Ectodermal cell (in vitro differentiated cells): ENCODE results near the gene TOP3B.

Source experiments
- H3K27ac ChIP-seq: 2 replicates; pipeline ENCODE4 v1.7.0; 2013; ENCODE audit warnings: mild to moderate bottlenecking, low read depth, low read length; ENCODE audit not compliant: insufficient read depth, poor library complexity, severe bottlenecking
- H3K27me3 ChIP-seq: 2 replicates; pipeline ENCODE4 v1.7.0; 2013; ENCODE audit warnings: mild to moderate bottlenecking, low read length; ENCODE audit not compliant: insufficient read depth, control insufficient read depth, poor library complexity, severe bottlenecking
- H3K36me3 ChIP-seq: one replicate; pipeline ENCODE4 v1.7.0; 2013; ENCODE audit warnings: low read length; ENCODE audit not compliant: control insufficient read depth, insufficient read depth
- H3K4me1 ChIP-seq: one replicate; pipeline ENCODE4 v1.7.0; 2013; ENCODE audit warnings: low read length; ENCODE audit not compliant: control insufficient read depth, insufficient read depth
- H3K4me3 ChIP-seq: 2 replicates; pipeline ENCODE4 v1.7.0; 2013; ENCODE audit warnings: low read depth, low read length, control low read depth; ENCODE audit not compliant: insufficient read depth
- H3K9me3 ChIP-seq: 2 replicates; pipeline ENCODE4 v1.7.0; 2013; ENCODE audit warnings: mild to moderate bottlenecking, low read length, moderate library complexity; ENCODE audit not compliant: control insufficient read depth
- WGBS, 2 experiments: methylation state at CpG; one replicate each; pipeline ENCODE4 v1.1.7; 2013; ENCODE audit warnings: missing lambda C conversion rate in 2 of 2; 5-methylcytosine and 5-hydroxymethylcytosine counted together

TOP3B gene

GRCh38 chr22:21923163-21923561 lies 59.4 kb downstream of the TOP3B start:
- Histone ChIP-seq H3K9me3 (no peaks in the 10 kb centered on the region), H3K27ac (no peak overlapping the region), H3K36me3 (no peaks in the 10 kb centered on the region), H3K4me1 (peaks cover 45% of the 10 kb centered on the region), H3K27me3 (no peaks in the 10 kb centered on the region), H3K4me3 (no peak overlapping the region)
- WGBS, 2 experiments: 94 to 95% methylated on average over 21 of the region's 21 CpGs

GRCh38 chr22:21922370-21923162 lies 60.0 kb downstream of the TOP3B start:
- H3K4me3 ChIP-seq: no peak overlapping the region
- WGBS, 2 experiments: 87 to 88% methylated on average over 20 of the region's 20 CpGs
- H3K4me1 ChIP-seq: peaks cover 42% of the 10 kb centered on the region
- H3K9me3 ChIP-seq: no peaks in the 10 kb centered on the region
- no peak overlapping the region for H3K27ac ChIP-seq
- H3K36me3 ChIP-seq: no peaks in the 10 kb centered on the region
- H3K27me3 ChIP-seq: no peaks in the 10 kb centered on the region

- no peaks in the 10 kb centered on the region for H3K9me3 ChIP-seq
- no peak overlapping the region for H3K27ac ChIP-seq
- 51 to 57% methylated on average over 8 of the region's 8 CpGs for WGBS, 2 experiments
- H3K4me3 ChIP-seq: no peak overlapping the region
- no peaks in the 10 kb centered on the region for H3K27me3 ChIP-seq
- no peaks in the 10 kb centered on the region for H3K36me3 ChIP-seq
- H3K4me1 ChIP-seq: peaks cover 44% of the 10 kb centered on the region
Measured at GRCh38 chr22:21921729-21922128, 60.9 kb downstream of the TOP3B start.

GRCh38 chr22:21921184-21921721 lies 61.3 kb downstream of the TOP3B start:
- Histone ChIP-seq H3K27ac (no peak overlapping the region), H3K36me3 (no peaks in the 10 kb centered on the region)
- WGBS, 2 experiments: 59 to 60% methylated on average over 13 of the region's 13 CpGs

GRCh38 chr22:21920341-21921183 lies 62.0 kb downstream of the TOP3B start:
- H3K4me3 ChIP-seq: no peak overlapping the region
- WGBS, 2 experiments: 87% methylated on average over 16 of the region's 16 CpGs
- no peaks in the 10 kb centered on the region for H3K36me3 ChIP-seq
- no peaks in the 10 kb centered on the region for H3K27me3 ChIP-seq
- H3K4me1 ChIP-seq: peaks cover 38% of the 10 kb centered on the region
- no peaks in the 10 kb centered on the region for H3K9me3 ChIP-seq
- H3K27ac ChIP-seq: no peak overlapping the region

More at GRCh38 chr22:21921184-21921721, 61.3 kb downstream of the TOP3B start:
- Histone ChIP-seq H3K4me1 (peaks cover 40% of the 10 kb centered on the region), H3K27me3 (no peaks in the 10 kb centered on the region), H3K9me3 (no peaks in the 10 kb centered on the region), H3K4me3 (no peak overlapping the region)

GRCh38 chr22:21919526-21920307 lies 62.9 kb downstream of the TOP3B start:
- no peak overlapping the region for H3K27ac ChIP-seq
- WGBS, 2 experiments: 75 to 79% methylated on average over 20 of the region's 20 CpGs

GRCh38 chr22:21918466-21919185 lies 64.0 kb downstream of the TOP3B start:
- WGBS, 2 experiments: 93 to 97% methylated on average over 12 of the region's 12 CpGs
- no peaks in the 10 kb centered on the region for H3K36me3 ChIP-seq
- H3K27ac ChIP-seq: no peak overlapping the region

More at GRCh38 chr22:21919526-21920307, 62.9 kb downstream of the TOP3B start:
- Histone ChIP-seq H3K27me3 (no peaks in the 10 kb centered on the region), H3K4me1 (peaks cover 35% of the 10 kb centered on the region), H3K9me3 (no peaks in the 10 kb centered on the region), H3K4me3 (no peak overlapping the region), H3K36me3 (no peaks in the 10 kb centered on the region)

GRCh38 chr22:21917959-21918261 lies 64.7 kb downstream of the TOP3B start:
- 80 to 85% methylated on average over 6 of the region's 6 CpGs for WGBS, 2 experiments
- no peak overlapping the region for H3K4me3 ChIP-seq
- H3K4me1 ChIP-seq: peaks cover 35% of the 10 kb centered on the region
- no peak overlapping the region for H3K27ac ChIP-seq
- no peaks in the 10 kb centered on the region for H3K36me3 ChIP-seq
- no peaks in the 10 kb centered on the region for H3K9me3 ChIP-seq
- no peaks in the 10 kb centered on the region for H3K27me3 ChIP-seq

More at GRCh38 chr22:21918466-21919185, 64.0 kb downstream of the TOP3B start:
- Histone ChIP-seq H3K4me3 (no peak overlapping the region), H3K4me1 (peaks cover 35% of the 10 kb centered on the region), H3K9me3 (no peaks in the 10 kb centered on the region), H3K27me3 (no peaks in the 10 kb centered on the region)

GRCh38 chr22:21917181-21917958 lies 65.2 kb downstream of the TOP3B start:
- Histone ChIP-seq H3K27me3 (no peaks in the 10 kb centered on the region), H3K36me3 (no peaks in the 10 kb centered on the region), H3K4me3 (no peak overlapping the region), H3K27ac (no peak overlapping the region), H3K9me3 (no peaks in the 10 kb centered on the region), H3K4me1 (peaks cover 35% of the 10 kb centered on the region)
- WGBS, 2 experiments: 60 to 62% methylated on average over 17 of the region's 17 CpGs
